ENCODE results near the gene LST1. TPM values are rescaled to one million over a fixed set of nuclear protein-coding genes. Genes with fewer than 3 reads are reported as not detected.

Gene LST1
- total RNA-seq, 1 experiment from 2014 or later, result 5.1 TPM

GRCh38 chr6:31568537-31568961 lies 17.5 kb upstream of the LST1 start:
- peak overlapping the region; percentile 84 for H3K4me2 ChIP-seq (ENCODE audit: low read depth, low read length, poor library complexity, severe bottlenecking)
- DNase-seq, result peak; percentile 77
- no peaks in the 10 kb centered on the region for H3K27me3 ChIP-seq (ENCODE audit: low read length)
- peak overlapping the region; percentile 98; the same call in 1 of the 2 replicates for H3K4me3 ChIP-seq (ENCODE audit: low read length)
- no peak overlapping the region for H2AFZ ChIP-seq (ENCODE audit: low read length)
- H3K36me3 ChIP-seq (ENCODE audit: insufficient read depth, low read length), result no peaks in the 10 kb centered on the region
- no peaks in the 10 kb centered on the region for H4K20me1 ChIP-seq (ENCODE audit: insufficient read depth, low read depth, low read length)
- H3K9ac ChIP-seq (ENCODE audit: low read length), result peak overlapping the region; percentile 99
- peak overlapping the region; percentile 95 for H3K27ac ChIP-seq (ENCODE audit: low read length)
- H3K4me1 ChIP-seq (ENCODE audit: low read length), result peaks cover 81% of the 10 kb centered on the region
- H3K9me2 ChIP-seq (replicated peaks; ENCODE audit: insufficient read depth, low read length), result no peaks in the 10 kb centered on the region
- H3K9me3 ChIP-seq (ENCODE audit: low read length), result no peaks in the 10 kb centered on the region
- H3K79me2 ChIP-seq (ENCODE audit: low read length), result peaks cover 44% of the 10 kb centered on the region

- H3K9me3 ChIP-seq (ENCODE audit: low read length), result no peaks in the 10 kb centered on the region
- H3K27me3 ChIP-seq (ENCODE audit: low read length), result no peaks in the 10 kb centered on the region
- peak; percentile 91 for DNase-seq
- H2AFZ ChIP-seq (ENCODE audit: low read length), result no peak overlapping the region
- peak overlapping the region; percentile 98 for H3K4me3 ChIP-seq (ENCODE audit: low read length)
- peak overlapping the region; percentile 84 for H3K4me2 ChIP-seq (ENCODE audit: low read depth, low read length, poor library complexity, severe bottlenecking)
- H3K79me2 ChIP-seq (ENCODE audit: low read length), result peaks cover 44% of the 10 kb centered on the region
- H3K36me3 ChIP-seq (ENCODE audit: insufficient read depth, low read length), result no peaks in the 10 kb centered on the region
- peaks cover 86% of the 10 kb centered on the region for H3K4me1 ChIP-seq (ENCODE audit: low read length)
- H3K9me2 ChIP-seq (replicated peaks; ENCODE audit: insufficient read depth, low read length), result no peaks in the 10 kb centered on the region
- H3K9ac ChIP-seq (ENCODE audit: low read length), result peak overlapping the region; percentile 99
- peak overlapping the region; percentile 95 for H3K27ac ChIP-seq (ENCODE audit: low read length)
- no peaks in the 10 kb centered on the region for H4K20me1 ChIP-seq (ENCODE audit: insufficient read depth, low read depth, low read length)
These were observed 16.1 kb upstream of the LST1 start for GRCh38 chr6:31569861-31570536.

- Histone ChIP-seq H4K20me1 (ENCODE audit: insufficient read depth, low read depth, low read length) (peaks cover 18% of the 10 kb centered on the region; the same call in 1 of the 2 replicates), H3K79me2 (ENCODE audit: low read length) (peaks cover 59% of the 10 kb centered on the region), H3K4me3 (ENCODE audit: low read length) (peak within 1 kb of the TSS; percentile 98), H3K27ac (ENCODE audit: low read length) (peak within 1 kb of the TSS; percentile 95), H2AFZ (ENCODE audit: low read length) (no peak within 1 kb of the TSS), H3K9me2 (replicated peaks; ENCODE audit: insufficient read depth, low read length) (no peaks in the 10 kb centered on the region), H3K9ac (ENCODE audit: low read length) (peak within 1 kb of the TSS; percentile 99), H3K36me3 (ENCODE audit: insufficient read depth, low read length) (peaks cover 18% of the 10 kb centered on the region), H3K4me1 (ENCODE audit: low read length) (peaks cover 91% of the 10 kb centered on the region), H3K9me3 (ENCODE audit: low read length) (no peaks in the 10 kb centered on the region), H3K27me3 (ENCODE audit: low read length) (no peaks in the 10 kb centered on the region), H3K4me2 (ENCODE audit: low read depth, low read length, poor library complexity, severe bottlenecking) (peak within 1 kb of the TSS; percentile 84)
- DNase-seq, result peak; percentile 92
These were observed 13.8 kb upstream of the LST1 start, which contains the start of gene LTA for GRCh38 chr6:31572041-31572911. Gene LTA, plus strand, starts transcription at chr6:31572289. Its CDS starts 454 bp downstream, at chr6:31572743.

- DNase-seq, result peak; percentile 62
- H4K20me1 ChIP-seq (ENCODE audit: insufficient read depth, low read depth, low read length), result peaks cover 20% of the 10 kb centered on the region; the same call in 1 of the 2 replicates
- H3K27ac ChIP-seq (ENCODE audit: low read length), result peak overlapping the region; percentile 95
- H3K9me2 ChIP-seq (replicated peaks; ENCODE audit: insufficient read depth, low read length), result no peaks in the 10 kb centered on the region
- H2AFZ ChIP-seq (ENCODE audit: low read length), result no peak overlapping the region
- peaks cover 89% of the 10 kb centered on the region for H3K4me1 ChIP-seq (ENCODE audit: low read length)
- H3K4me2 ChIP-seq (ENCODE audit: low read depth, low read length, poor library complexity, severe bottlenecking), result peak overlapping the region; percentile 84
- peak overlapping the region; percentile 99 for H3K9ac ChIP-seq (ENCODE audit: low read length)
- H3K9me3 ChIP-seq (ENCODE audit: low read length), result no peaks in the 10 kb centered on the region
- H3K4me3 ChIP-seq (ENCODE audit: low read length), result peak overlapping the region; percentile 98
- H3K79me2 ChIP-seq (ENCODE audit: low read length), result peaks cover 51% of the 10 kb centered on the region
- H3K36me3 ChIP-seq (ENCODE audit: insufficient read depth, low read length), result peaks cover 23% of the 10 kb centered on the region
- H3K27me3 ChIP-seq (ENCODE audit: low read length), result no peaks in the 10 kb centered on the region
These were observed 12.6 kb upstream of the LST1 start for GRCh38 chr6:31573239-31574105.

- peak; percentile 83 for DNase-seq
- H3K4me3 ChIP-seq (ENCODE audit: low read length), result peak overlapping the region; percentile 98
- no peaks in the 10 kb centered on the region for H3K9me2 ChIP-seq (replicated peaks; ENCODE audit: insufficient read depth, low read length)
- H3K27me3 ChIP-seq (ENCODE audit: low read length), result no peaks in the 10 kb centered on the region
- no peak overlapping the region for H2AFZ ChIP-seq (ENCODE audit: low read length)
- H3K9me3 ChIP-seq (ENCODE audit: low read length), result no peaks in the 10 kb centered on the region
- H3K4me2 ChIP-seq (ENCODE audit: low read depth, low read length, poor library complexity, severe bottlenecking), result peak overlapping the region; percentile 84
- peak overlapping the region; percentile 99 for H3K9ac ChIP-seq (ENCODE audit: low read length)
- H3K79me2 ChIP-seq (ENCODE audit: low read length), result peaks cover 47% of the 10 kb centered on the region
- H4K20me1 ChIP-seq (ENCODE audit: insufficient read depth, low read depth, low read length), result peaks cover 20% of the 10 kb centered on the region; the same call in 1 of the 2 replicates
- H3K36me3 ChIP-seq (ENCODE audit: insufficient read depth, low read length), result peaks cover 23% of the 10 kb centered on the region
- peak overlapping the region; percentile 95 for H3K27ac ChIP-seq (ENCODE audit: low read length)
- H3K4me1 ChIP-seq (ENCODE audit: low read length), result peaks cover 89% of the 10 kb centered on the region
These were observed 11.7 kb upstream of the LST1 start for GRCh38 chr6:31574106-31575061.

GRCh38 chr6:31575335-31575901 lies 10.7 kb upstream of the LST1 start, which contains the start of gene TNF:
Gene TNF, plus strand, starts transcription at chr6:31575565. Its CDS starts 177 bp downstream, at chr6:31575742.
- H2AFZ ChIP-seq (ENCODE audit: low read length), result no peak within 1 kb of the TSS
- H3K79me2 ChIP-seq (ENCODE audit: low read length), result peaks cover 46% of the 10 kb centered on the region
- peak within 1 kb of the TSS; percentile 99 for H3K9ac ChIP-seq (ENCODE audit: low read length)
- no peaks in the 10 kb centered on the region for H3K9me3 ChIP-seq (ENCODE audit: low read length)
- peaks cover 23% of the 10 kb centered on the region for H3K36me3 ChIP-seq (ENCODE audit: insufficient read depth, low read length)
- peaks cover 20% of the 10 kb centered on the region; the same call in 1 of the 2 replicates for H4K20me1 ChIP-seq (ENCODE audit: insufficient read depth, low read depth, low read length)
- no peaks in the 10 kb centered on the region for H3K27me3 ChIP-seq (ENCODE audit: low read length)
- H3K4me3 ChIP-seq (ENCODE audit: low read length), result peak within 1 kb of the TSS; percentile 98
- peak within 1 kb of the TSS; percentile 95 for H3K27ac ChIP-seq (ENCODE audit: low read length)
- H3K4me2 ChIP-seq (ENCODE audit: low read depth, low read length, poor library complexity, severe bottlenecking), result peak within 1 kb of the TSS; percentile 84
- peaks cover 89% of the 10 kb centered on the region for H3K4me1 ChIP-seq (ENCODE audit: low read length)
- DNase-seq, result peak; percentile 96
- no peaks in the 10 kb centered on the region for H3K9me2 ChIP-seq (replicated peaks; ENCODE audit: insufficient read depth, low read length)
